Measurements from ENCODE around the gene P2RY10.

DNA sequence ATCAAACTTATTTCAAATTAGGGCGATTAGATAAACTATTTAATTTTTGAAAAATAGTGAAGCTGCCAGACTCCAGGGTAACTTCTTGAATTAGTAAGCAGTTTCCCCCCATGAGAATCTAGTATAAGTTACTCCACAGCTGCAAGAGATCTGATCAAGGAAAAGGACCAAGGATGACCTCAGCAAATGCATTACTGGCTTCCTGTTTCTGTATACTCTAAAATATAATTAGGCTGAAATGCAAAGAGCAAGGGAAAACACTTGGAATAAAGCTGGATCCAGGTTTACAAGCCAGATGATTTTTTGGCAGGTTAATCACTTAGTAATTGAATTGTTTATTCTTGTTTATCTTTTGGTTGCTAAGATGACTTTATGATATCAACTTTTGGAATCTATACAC is 13.4 kb upstream of the P2RY10 start:
- TF ChIP-seq TEAD4 (IDR thresholded peaks at IDR 0.05) (no peak), REST (IDR thresholded peaks at IDR 0.05; ENCODE audit: low read depth) (no peak), RAD21 (IDR thresholded peaks at IDR 0.05; ENCODE audit: low read depth) (no peak), CREB1 (IDR thresholded peaks at IDR 0.05; ENCODE audit: low read depth) (no peak), TAF1 (IDR thresholded peaks at IDR 0.05; ENCODE audit: low read depth) (no peak), NFIC (IDR thresholded peaks at IDR 0.05) (no peak), EP300 (IDR thresholded peaks at IDR 0.05; ENCODE audit: borderline replicate concordance) (no peak), YY1 (IDR thresholded peaks at IDR 0.05; ENCODE audit: low read depth) (no peak), EGR1 (IDR thresholded peaks at IDR 0.05) (no peak), CEBPB (IDR thresholded peaks at IDR 0.05) (no peak), FOXM1 (IDR thresholded peaks at IDR 0.05; ENCODE audit: borderline replicate concordance, low read depth) (no peak), USF1 (IDR thresholded peaks at IDR 0.05) (no peak), TCF12 (IDR thresholded peaks at IDR 0.05; ENCODE audit: low read depth) (no peak)
- TF ChIP-seq, protein P1, sequence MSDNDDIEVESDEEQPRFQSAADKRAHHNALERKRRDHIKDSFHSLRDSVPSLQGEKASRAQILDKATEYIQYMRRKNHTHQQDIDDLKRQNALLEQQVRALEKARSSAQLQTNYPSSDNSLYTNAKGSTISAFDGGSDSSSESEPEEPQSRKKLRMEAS (IDR thresholded peaks at IDR 0.05), result no peak

Data from Ishikawa (cell line).